Gastroesophageal sphincter (tissue), 4 donors: ENCODE measurements around the gene AKAP6. TPM values are rescaled to one million over a fixed set of nuclear protein-coding genes. Genes with fewer than 3 reads are reported as not detected.
"Not testable (repeated sequence)": the region's sequence is repeated elsewhere in the genome, so short reads cannot be mapped to it uniquely, and the experiment has no call there.

Experiments
- ATAC-seq: fragments of 150-250 bp; one replicate; pipeline ENCODE4 v1.9.1; 2016; ENCODE audit warnings: mild to moderate bottlenecking, moderate library complexity
- H3K27ac ChIP-seq, 4 donors: fragments of 200-600 bp; sonication (generic) in 3 of 4; 1 replicate in 3 of 4; 2 replicates in 1 of 4; pipeline ENCODE4 v1.5.1; 2016 to 2019
- H3K27me3 ChIP-seq: fragments of 200-600 bp; sonication (generic); one replicate; pipeline ENCODE4 v1.5.1; 2019
- H3K36me3 ChIP-seq, 2 donors: fragments of 200-600 bp; sonication (generic); one replicate each; pipeline ENCODE4 v1.5.1; 2019; ENCODE audit warnings: control low read depth in 1 of 2
- H3K4me1 ChIP-seq, 3 donors: fragments of 200-600 bp; sonication (generic); 1 replicate in 2 of 3; 2 replicates in 1 of 3; pipeline ENCODE4 v1.5.1; 2016 to 2019; ENCODE audit warnings: control low read depth in 2 of 3
- H3K4me3 ChIP-seq, 2 donors: fragments of 200-600 bp; sonication (generic); one replicate each; pipeline ENCODE4 v1.5.1; 2019; ENCODE audit warnings: mild to moderate bottlenecking in 1 of 2, moderate library complexity in 1 of 2
- H3K9me3 ChIP-seq, 3 donors: fragments of 200-600 bp; sonication (generic); one replicate each; pipeline ENCODE4 v1.5.1; 2017 to 2019; ENCODE audit warnings: control low read depth in 2 of 3
- CTCF ChIP-seq, 4 experiments: fragments of 200-600 bp in 2 of 4; fragments of 450-650 bp in 2 of 4; sonication (generic) in 1 of 4; IDR thresholded peaks; one replicate each; pipeline ENCODE4 v1.5.1; 2017 to 2019; ENCODE audit warnings: antibody characterized with exemption in 4 of 4, mild to moderate bottlenecking in 2 of 4, moderate library complexity in 2 of 4
- EP300 ChIP-seq: sonication (generic); formaldehyde crosslinking; IDR thresholded peaks from one replicate; pipeline ENCODE4 v1.6.1; 2017; ENCODE audit warnings: antibody characterized with exemption, mild to moderate bottlenecking
- POLR2A ChIP-seq, 2 donors: fragments of 450-650 bp; IDR thresholded peaks; one replicate each; pipeline ENCODE4 v1.6.1; 2017; ENCODE audit warnings: antibody characterized with exemption in 2 of 2, mild to moderate bottlenecking in 2 of 2, moderate library complexity in 1 of 2
- POLR2AphosphoS5 ChIP-seq: sonication (generic); formaldehyde crosslinking; IDR thresholded peaks from one replicate; pipeline ENCODE4 v1.6.1; 2017; ENCODE audit warnings: antibody characterized with exemption
- WGBS, 2 donors: methylation state at CpG; one replicate each; pipeline ENCODE4 v1.1.5; 2018; ENCODE audit warnings: low coverage in 1 of 2; 5-methylcytosine and 5-hydroxymethylcytosine counted together
- total RNA-seq, 4 donors: library from RNA; depleted of rRNA; stranded (reverse); fragments of >200 nt; gene quantifications; one replicate each; pipeline ENCODE4 v1.1.0, GENCODE V29; 2016

AKAP6 gene
- total RNA-seq, 4 donors from 2014 or later = 33.1 to 65.4 (median 45.0) TPM

GRCh38 chr14:32366256-32366879, 37.3 kb downstream of the AKAP6 start:
- no peak for ATAC-seq
- H3K4me3 ChIP-seq = no peak overlapping the region
- no peaks in the 10 kb centered on the region for H3K36me3 ChIP-seq
- H3K4me1 ChIP-seq = peaks cover 0 to 15% (median 0%) of the 10 kb centered on the region in 3 donors
- H3K27me3 ChIP-seq = no peaks in the 10 kb centered on the region
- no peak for TF ChIP-seq EP300
- no peak for TF ChIP-seq POLR2AphosphoS5
- TF ChIP-seq POLR2A (IDR thresholded peaks at IDR 0.05) = no peak
- no peaks in the 10 kb centered on the region for H3K9me3 ChIP-seq
- H3K27ac ChIP-seq = peak overlapping the region in 2 of 4 donors; percentile 26 to 52

GRCh38 chr14:32366986-32367385, 37.9 kb downstream of the AKAP6 start:
- H3K4me1 ChIP-seq = peaks cover 0 to 15% (median 0%) of the 10 kb centered on the region in 3 donors
- ATAC-seq = no peak
- no peak for TF ChIP-seq POLR2A (IDR thresholded peaks at IDR 0.05)
- no peak for TF ChIP-seq POLR2AphosphoS5
- TF ChIP-seq EP300 = no peak
- no peaks in the 10 kb centered on the region for H3K27me3 ChIP-seq
- H3K4me3 ChIP-seq = no peak overlapping the region
- H3K36me3 ChIP-seq = no peaks in the 10 kb centered on the region
- WGBS, 2 donors = 63 to 69% methylated on average over 3 to 4 of the region's 4 CpGs
- no peaks in the 10 kb centered on the region for H3K9me3 ChIP-seq
- H3K27ac ChIP-seq = peak overlapping the region in 1 of 4 donors; percentile 52

GRCh38 chr14:32367516-32367915, 38.4 kb downstream of the AKAP6 start:
- H3K27ac ChIP-seq = peak overlapping the region in 2 of 4 donors; percentile 45 to 52
- H3K9me3 ChIP-seq = no peaks in the 10 kb centered on the region
- H3K27me3 ChIP-seq = no peaks in the 10 kb centered on the region
- no peaks in the 10 kb centered on the region for H3K36me3 ChIP-seq
- peaks cover 0 to 15% (median 0%) of the 10 kb centered on the region in 3 donors for H3K4me1 ChIP-seq
- no peak for TF ChIP-seq CTCF (IDR thresholded peaks at IDR 0.05)
- no peak for TF ChIP-seq EP300
- TF ChIP-seq POLR2A (IDR thresholded peaks at IDR 0.05) = no peak
- TF ChIP-seq POLR2AphosphoS5 = no peak
- no peak overlapping the region for H3K4me3 ChIP-seq
- no peak for ATAC-seq

GRCh38 chr14:32368107-32368506, 39.0 kb downstream of the AKAP6 start:
- Histone ChIP-seq H3K27ac (peak overlapping the region in 2 of 4 donors; percentile 45 to 52), H3K4me3 (no peak overlapping the region), H3K4me1 (peaks cover 0 to 15% (median 0%) of the 10 kb centered on the region in 3 donors), H3K27me3 (no peaks in the 10 kb centered on the region), H3K36me3 (no peaks in the 10 kb centered on the region), H3K9me3 (no peaks in the 10 kb centered on the region)
- 95 to 96% methylated on average over 3 of the region's 3 CpGs for WGBS, 2 donors
- TF ChIP-seq CTCF (IDR thresholded peaks at IDR 0.05) = no peak
- TF ChIP-seq EP300 = no peak
- no peak for TF ChIP-seq POLR2A (IDR thresholded peaks at IDR 0.05)
- TF ChIP-seq POLR2AphosphoS5 = no peak
- ATAC-seq = no peak

GRCh38 chr14:32370714-32371113, 41.6 kb downstream of the AKAP6 start:
- ATAC-seq = no peak
- 7 to 33% methylated on average over 1 of the region's 1 CpG for WGBS, 2 donors
- no peaks in the 10 kb centered on the region for H3K36me3 ChIP-seq
- H3K27me3 ChIP-seq = no peaks in the 10 kb centered on the region
- H3K27ac ChIP-seq = no peak overlapping the region
- no peaks in the 10 kb centered on the region for H3K9me3 ChIP-seq
- no peak overlapping the region for H3K4me3 ChIP-seq
- H3K4me1 ChIP-seq = peaks cover 0 to 15% (median 0%) of the 10 kb centered on the region in 3 donors
- TF ChIP-seq EP300 = no peak
- peak; percentile 27 for TF ChIP-seq POLR2AphosphoS5
- TF ChIP-seq POLR2A (IDR thresholded peaks at IDR 0.05) = no peak
- TF ChIP-seq CTCF (IDR thresholded peaks at IDR 0.05) = no peak

GRCh38 chr14:32372154-32372553, 43.1 kb downstream of the AKAP6 start:
- Histone ChIP-seq H3K27me3 (no peaks in the 10 kb centered on the region), H3K4me3 (no peak overlapping the region), H3K4me1 (peaks cover 0 to under 1% (median 0%) of the 10 kb centered on the region in 3 donors), H3K27ac (no peak overlapping the region), H3K36me3 (no peaks in the 10 kb centered on the region), H3K9me3 (no peaks in the 10 kb centered on the region)
- TF ChIP-seq POLR2AphosphoS5 = no peak
- no peak for ATAC-seq
- WGBS, 2 donors = 6 to 10% methylated on average over 2 of the region's 2 CpGs

GRCh38 chr14:32373174-32373573, 44.1 kb downstream of the AKAP6 start:
- not testable (repeated sequence) for H3K4me1 ChIP-seq, H3K27me3 ChIP-seq, H3K4me3 ChIP-seq, H3K27ac ChIP-seq, H3K9me3 ChIP-seq, ATAC-seq, H3K36me3 ChIP-seq
- WGBS, 2 donors = 93 to 100% methylated on average over 1 to 3 of the region's 3 CpGs
